Osteoblast (primary cell): ENCODE results near the gene FBXO28. TPM values are rescaled to one million over a fixed set of nuclear protein-coding genes. Genes with fewer than 3 reads are reported as not detected.

Experiments used
- DNase-seq: peaks from one replicate; pipeline ENCODE4 v3.0.0; 2011; ENCODE audit warnings: low spot score, mixed read lengths; ENCODE audit not compliant: insufficient read length; ENCODE audit errors: missing footprints
- H2AFZ ChIP-seq: 2 replicates; pipeline ENCODE4 v1.6.0; 2011; ENCODE audit warnings: mild to moderate bottlenecking, low read length
- H3K27ac ChIP-seq: 2 replicates; pipeline ENCODE4 v1.5.1; 2011; ENCODE audit warnings: mild to moderate bottlenecking, low read depth, low read length, moderate library complexity
- H3K27me3 ChIP-seq: 2 replicates; pipeline ENCODE4 v1.6.0; 2012; ENCODE audit warnings: mild to moderate bottlenecking, control low read depth, inconsistent platforms, low read length, moderate library complexity; ENCODE audit not compliant: insufficient read depth
- H3K36me3 ChIP-seq: 2 replicates; pipeline ENCODE4 v1.5.1; 2011; ENCODE audit warnings: mild to moderate bottlenecking, low read length, control low read depth, moderate library complexity; ENCODE audit not compliant: insufficient read depth
- H3K4me1 ChIP-seq: 2 replicates; pipeline ENCODE4 v1.5.1; 2011; ENCODE audit warnings: mild to moderate bottlenecking, low read length, control low read depth, moderate library complexity; ENCODE audit not compliant: insufficient read depth
- H3K4me2 ChIP-seq: 2 replicates; pipeline ENCODE4 v1.6.0; 2011; ENCODE audit warnings: mild to moderate bottlenecking, low read length; ENCODE audit not compliant: insufficient read depth
- H3K4me3 ChIP-seq: fragments of 200-600 bp; sonication (generic); 3 replicates; pipeline ENCODE4 v1.5.1; 2012; ENCODE audit warnings: mild to moderate bottlenecking, low read length, inconsistent platforms; ENCODE audit not compliant: insufficient read depth
- H3K79me2 ChIP-seq: 2 replicates; pipeline ENCODE4 v1.6.0; 2012; ENCODE audit warnings: mild to moderate bottlenecking, low read length, control low read depth, inconsistent platforms; ENCODE audit not compliant: insufficient read depth
- H3K9me3 ChIP-seq: 2 replicates; pipeline ENCODE4 v1.5.1; 2011; ENCODE audit warnings: low read depth, low read length, control low read depth
- H4K20me1 ChIP-seq: 2 replicates; pipeline ENCODE4 v1.6.0; 2012; ENCODE audit warnings: mild to moderate bottlenecking, low read length, control low read depth; ENCODE audit not compliant: insufficient read depth
- CTCF ChIP-seq: IDR thresholded peaks from 2 replicates; pipeline ENCODE4 v1.5.1; 2011; ENCODE audit warnings: mild to moderate bottlenecking, low read depth, low read length, moderate library complexity; ENCODE audit errors: extremely low read depth
- total RNA-seq: library from RNA; depleted of rRNA; stranded (reverse); fragments of >200 nt; gene quantifications from 2 replicates; pipeline ENCODE4 v1.2.3, GENCODE V29; 2012

Gene FBXO28
- total RNA-seq, 1 donor: 35.5 TPM

- H3K27ac ChIP-seq: no peak overlapping the region
- H3K27me3 ChIP-seq: peaks cover 21% of the 10 kb centered on the region
- H3K4me2 ChIP-seq: no peak overlapping the region
- no peak for TF ChIP-seq CTCF
- DNase-seq: no peak
- no peak overlapping the region for H3K4me3 ChIP-seq
- no peak overlapping the region for H2AFZ ChIP-seq
- H4K20me1 ChIP-seq: no peaks in the 10 kb centered on the region
- H3K4me1 ChIP-seq: no peaks in the 10 kb centered on the region
- H3K9me3 ChIP-seq: no peaks in the 10 kb centered on the region
- H3K79me2 ChIP-seq: no peaks in the 10 kb centered on the region
- no peaks in the 10 kb centered on the region for H3K36me3 ChIP-seq
Measured at GRCh38 chr1:224095339-224095738, 18.6 kb upstream of the FBXO28 start.

- no peak for DNase-seq
- Histone ChIP-seq H3K36me3 (no peaks in the 10 kb centered on the region), H3K27ac (no peak overlapping the region), H3K27me3 (peaks cover 21% of the 10 kb centered on the region), H3K4me1 (no peaks in the 10 kb centered on the region), H3K4me3 (no peak overlapping the region), H3K79me2 (no peaks in the 10 kb centered on the region), H2AFZ (no peak overlapping the region), H4K20me1 (no peaks in the 10 kb centered on the region), H3K9me3 (no peaks in the 10 kb centered on the region), H3K4me2 (no peak overlapping the region)
- TF ChIP-seq CTCF: no peak
Measured at GRCh38 chr1:224095867-224096266, 18.0 kb upstream of the FBXO28 start.

GRCh38 chr1:224096773-224097172 is 17.1 kb upstream of the FBXO28 start:
- Histone ChIP-seq H3K4me1 (no peaks in the 10 kb centered on the region), H4K20me1 (no peaks in the 10 kb centered on the region), H2AFZ (no peak overlapping the region), H3K36me3 (no peaks in the 10 kb centered on the region), H3K27me3 (peaks cover 21% of the 10 kb centered on the region), H3K9me3 (no peaks in the 10 kb centered on the region), H3K4me3 (no peak overlapping the region), H3K27ac (no peak overlapping the region), H3K79me2 (no peaks in the 10 kb centered on the region), H3K4me2 (no peak overlapping the region)
- no peak for TF ChIP-seq CTCF
- no peak for DNase-seq

GRCh38 chr1:224098007-224098406 is 15.9 kb upstream of the FBXO28 start:
- no peak for TF ChIP-seq CTCF
- no peaks in the 10 kb centered on the region for H4K20me1 ChIP-seq
- no peak overlapping the region for H3K27ac ChIP-seq
- DNase-seq: no peak
- no peaks in the 10 kb centered on the region for H3K9me3 ChIP-seq
- no peaks in the 10 kb centered on the region for H3K79me2 ChIP-seq
- H3K36me3 ChIP-seq: no peaks in the 10 kb centered on the region
- H3K4me2 ChIP-seq: no peak overlapping the region
- H3K4me3 ChIP-seq: no peak overlapping the region
- H2AFZ ChIP-seq: no peak overlapping the region
- no peaks in the 10 kb centered on the region for H3K4me1 ChIP-seq
- H3K27me3 ChIP-seq: peaks cover 21% of the 10 kb centered on the region
